B cell (primary cell): ENCODE measurements around the gene EPOP.
"Not testable (repeated sequence)": the region's sequence is repeated elsewhere in the genome, so short reads cannot be mapped to it uniquely, and the experiment has no call there.

ENCODE experiments used
- CTCF ChIP-seq: fragments of 200-600 bp; IDR thresholded peaks from one replicate; pipeline ENCODE4 v1.8.0; 2022; ENCODE audit warnings: antibody characterized with exemption, mild to moderate bottlenecking
- EZH2 ChIP-seq: IDR thresholded peaks from 2 replicates; pipeline ENCODE4 v1.6.1; 2012; ENCODE audit warnings: borderline replicate concordance, low read depth, mild to moderate bottlenecking, moderate library complexity, low read length; ENCODE audit not compliant: insufficient read depth, poor library complexity, severe bottlenecking

- TF ChIP-seq CTCF, EZH2: not testable (repeated sequence)
Measured at GRCh38 chr17:38626606-38627226, 48.0 kb downstream of the EPOP start.
